Neural cell (in vitro differentiated cells): ENCODE measurements around the gene ZNF416. TPM values are rescaled to one million over a fixed set of nuclear protein-coding genes. Genes with fewer than 3 reads are reported as not detected.
A peak's percentile ranks its signal among the peaks of the same experiment; 100 is the strongest.

Experiments
- H2AFZ ChIP-seq: fragments of 200-600, 300-800 bp; sonication (generic), shearing (Covaris generic); 2 replicates; pipeline ENCODE4 v1.6.0; 2014; ENCODE audit warnings: low read depth, mild to moderate bottlenecking, antibody characterized with exemption, low read length, moderate library complexity
- H3F3A ChIP-seq: fragments of 200-600 bp; shearing (Covaris generic); 2 replicates; pipeline ENCODE4 v1.6.1; 2016; ENCODE audit warnings: mild to moderate bottlenecking, moderate library complexity, mixed read lengths, antibody characterized with exemption, low read length; ENCODE audit not compliant: insufficient read depth, poor library complexity, severe bottlenecking
- H3K27ac ChIP-seq: fragments of 200-600, 300-800 bp; sonication (generic), shearing (Covaris generic); 2 replicates; pipeline ENCODE4 v1.5.1; 2014; ENCODE audit warnings: mild to moderate bottlenecking, low read length, moderate library complexity
- H3K27me3 ChIP-seq: fragments of 300-800, 200-600 bp; sonication (generic), shearing (Covaris generic); 2 replicates; pipeline ENCODE4 v1.6.0; 2014; ENCODE audit warnings: mild to moderate bottlenecking, low read depth, low read length, moderate library complexity; ENCODE audit not compliant: insufficient read depth
- H3K36me3 ChIP-seq: fragments of 300-800, 200-600 bp; sonication (generic), shearing (Covaris generic); 2 replicates; pipeline ENCODE4 v1.5.1; 2014; ENCODE audit warnings: mild to moderate bottlenecking, antibody characterized with exemption, low read length, moderate library complexity; ENCODE audit not compliant: insufficient read depth
- H3K4me2 ChIP-seq: fragments of 300-800, 200-600 bp; sonication (generic), shearing (Covaris generic); 2 replicates; pipeline ENCODE4 v1.6.0; 2014; ENCODE audit warnings: mild to moderate bottlenecking, low read length
- H3K4me3 ChIP-seq: fragments of 300-800, 200-600 bp; sonication (generic), shearing (Covaris generic); 2 replicates; pipeline ENCODE4 v1.5.1; 2014; ENCODE audit warnings: mild to moderate bottlenecking, low read length, moderate library complexity
- H3K79me2 ChIP-seq: fragments of 200-600 bp; shearing (Covaris generic); replicated peaks from 2 replicates; pipeline ENCODE4 v1.6.0; 2014; ENCODE audit warnings: mild to moderate bottlenecking, low read length, moderate library complexity; ENCODE audit not compliant: insufficient read depth
- H3K9ac ChIP-seq: fragments of 300-800, 200-600 bp; sonication (generic), shearing (Covaris generic); 2 replicates; pipeline ENCODE4 v1.6.1; 2016; ENCODE audit warnings: mild to moderate bottlenecking, low read length, mixed read lengths
- H3K9me2 ChIP-seq: fragments of 200-600 bp; shearing (Covaris generic); 2 replicates; pipeline ENCODE4 v1.6.1; 2016; ENCODE audit warnings: mild to moderate bottlenecking, low read length, mixed read lengths; ENCODE audit not compliant: insufficient read depth
- H3K9me3 ChIP-seq: fragments of 200-600, 300-800 bp; sonication (generic), shearing (Covaris generic); 2 replicates; pipeline ENCODE4 v1.6.1; 2016; ENCODE audit warnings: mild to moderate bottlenecking, mixed run types, low read length, moderate library complexity, mixed read lengths
- H4K20me1 ChIP-seq: fragments of 200-600 bp; shearing (Covaris generic); 2 replicates; pipeline ENCODE4 v1.6.1; 2016; ENCODE audit warnings: mild to moderate bottlenecking, mixed run types; ENCODE audit not compliant: insufficient read depth
- CTCF ChIP-seq: fragments of 450-650 bp; IDR thresholded peaks from 2 replicates; pipeline ENCODE4 v1.5.1; 2014; ENCODE audit warnings: antibody characterized with exemption, mild to moderate bottlenecking, moderate library complexity; ENCODE audit not compliant: poor library complexity, severe bottlenecking
- EP300 ChIP-seq: fragments of 450-650 bp; conservative IDR thresholded peaks from 2 replicates; pipeline ENCODE4 v1.6.1; 2014; ENCODE audit warnings: antibody characterized with exemption, mild to moderate bottlenecking, moderate library complexity; ENCODE audit not compliant: poor library complexity, severe bottlenecking
- EZH2 ChIP-seq: fragments of 200-600, 300-800 bp; shearing (Covaris generic), sonication (generic); IDR thresholded peaks from 2 replicates; pipeline ENCODE4 v1.6.1; 2014; ENCODE audit warnings: antibody characterized with exemption, low read length, borderline replicate concordance, mild to moderate bottlenecking; ENCODE audit not compliant: insufficient read depth, poor library complexity, severe bottlenecking
- MXI1 ChIP-seq: fragments of 450-650 bp; conservative IDR thresholded peaks from 2 replicates; pipeline ENCODE4 v1.6.1; 2014; ENCODE audit warnings: antibody characterized with exemption, mild to moderate bottlenecking; ENCODE audit not compliant: poor library complexity, severe bottlenecking
- POLR2AphosphoS5 ChIP-seq: IDR thresholded peaks from 2 replicates; pipeline ENCODE4 v1.6.1; 2012
- RAD21 ChIP-seq: fragments of 450-650 bp; conservative IDR thresholded peaks from 2 replicates; pipeline ENCODE4 v1.6.1; 2014; ENCODE audit warnings: antibody characterized with exemption, mild to moderate bottlenecking, moderate library complexity
- REST ChIP-seq: IDR thresholded peaks from 2 replicates; pipeline ENCODE4 v1.6.1; 2012; ENCODE audit warnings: borderline replicate concordance
- SMC3 ChIP-seq: fragments of 450-650 bp; conservative IDR thresholded peaks from 2 replicates; pipeline ENCODE4 v1.6.1; 2014; ENCODE audit warnings: antibody characterized with exemption, mild to moderate bottlenecking, moderate library complexity; ENCODE audit not compliant: poor library complexity
- TAF1 ChIP-seq: IDR thresholded peaks from 2 replicates; pipeline ENCODE4 v1.6.1; 2012; ENCODE audit warnings: low read depth
- polyA plus RNA-seq: library from polyadenylated mRNA; depleted of rRNA; stranded (reverse); fragments of >200 nt; gene quantifications from 2 replicates; pipeline ENCODE4 v1.2.3, GENCODE V29; 2014

Gene ZNF416
- polyA plus RNA-seq, 1 donor from 2014 or later, result 6.3 TPM

GRCh38 chr19:57563547-57563946 is 15.2 kb downstream of the ZNF416 start:
- peaks cover 8% of the 10 kb centered on the region for H3K79me2 ChIP-seq
- H3K4me2 ChIP-seq, result no peak overlapping the region
- no peak overlapping the region for H3K27ac ChIP-seq
- no peaks in the 10 kb centered on the region for H3K9me2 ChIP-seq
- no peaks in the 10 kb centered on the region for H3F3A ChIP-seq
- H3K4me3 ChIP-seq, result no peak overlapping the region
- no peaks in the 10 kb centered on the region for H3K27me3 ChIP-seq
- peaks cover 19% of the 10 kb centered on the region for H3K9me3 ChIP-seq
- H3K9ac ChIP-seq, result no peak overlapping the region
- H2AFZ ChIP-seq, result no peak overlapping the region
- TF ChIP-seq CTCF (no peak), TAF1 (no peak), REST (no peak), POLR2AphosphoS5 (no peak), RAD21 (no peak), SMC3 (no peak), EP300 (no peak), EZH2 (no peak), MXI1 (no peak)
- no peaks in the 10 kb centered on the region for H4K20me1 ChIP-seq
- H3K36me3 ChIP-seq, result no peaks in the 10 kb centered on the region

- TF ChIP-seq REST (no peak), RAD21 (no peak), POLR2AphosphoS5 (no peak), TAF1 (no peak), MXI1 (no peak), SMC3 (no peak), EP300 (no peak), CTCF (no peak), EZH2 (no peak)
- Histone ChIP-seq H4K20me1 (no peaks in the 10 kb centered on the region), H3K79me2 (peaks cover 9% of the 10 kb centered on the region), H3K4me3 (peak overlapping the region; percentile 94), H3K4me2 (no peak overlapping the region), H3K27me3 (no peaks in the 10 kb centered on the region), H3F3A (no peaks in the 10 kb centered on the region), H3K9ac (peak overlapping the region; percentile 83), H3K9me3 (peaks cover 6% of the 10 kb centered on the region), H2AFZ (peak overlapping the region; percentile 31), H3K27ac (peak overlapping the region; percentile 50), H3K9me2 (no peaks in the 10 kb centered on the region), H3K36me3 (peaks cover 6% of the 10 kb centered on the region)
Observed at GRCh38 chr19:57560049-57560491, 18.6 kb downstream of the ZNF416 start.
